ENCODE results near the gene TXNDC2. TPM values are rescaled to one million over a fixed set of nuclear protein-coding genes. Genes with fewer than 3 reads are reported as not detected.

Gene TXNDC2
- total and polyA plus RNA-seq, 9 of the 15 experiments (the other 6 are each of a cell fraction or from before 2014, with no cell fraction given), result 1.2 to 4.9 (median 2.3) TPM

DNA sequence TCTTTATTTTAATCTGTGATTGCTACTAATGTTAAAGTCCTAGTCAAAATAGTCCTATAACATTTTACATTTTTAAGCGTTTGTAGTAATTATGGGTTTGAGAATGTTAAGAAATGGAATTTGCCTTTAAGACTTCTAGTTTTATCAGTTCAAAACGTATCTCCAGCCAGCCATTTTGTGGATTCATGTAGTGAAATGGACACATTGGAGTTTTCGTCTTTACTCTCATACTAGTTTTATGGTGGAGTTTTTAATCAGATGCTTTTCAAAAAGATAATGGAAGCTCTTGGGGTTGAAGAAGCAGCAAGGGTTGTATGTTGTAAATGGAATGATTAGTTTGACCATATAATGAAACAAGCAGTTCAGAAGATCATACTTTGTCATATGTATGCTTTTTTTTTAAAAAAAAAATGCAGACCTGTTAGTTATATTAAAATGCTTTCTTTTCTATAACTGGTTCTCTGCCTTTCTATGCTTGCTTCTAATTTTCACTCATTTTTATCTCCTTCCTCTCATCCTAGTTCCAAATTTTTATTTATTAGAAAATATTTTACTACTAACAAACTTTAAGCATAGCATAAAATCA, 44.6 kb downstream of the TXNDC2 start (continued):
- TF ChIP-seq, protein P1, sequence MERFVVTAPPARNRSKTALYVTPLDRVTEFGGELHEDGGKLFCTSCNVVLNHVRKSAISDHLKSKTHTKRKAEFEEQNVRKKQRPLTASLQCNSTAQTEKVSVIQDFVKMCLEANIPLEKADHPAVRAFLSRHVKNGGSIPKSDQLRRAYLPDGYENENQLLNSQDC (CRISPR knock-in tag; IDR thresholded peaks at IDR 0.05), result 0 out of 2 replicates have a peak, but pooled peaks have one; percentile 35
- peak; percentile 81 for TF ChIP-seq RBM22 (IDR thresholded peaks at IDR 0.05; ENCODE audit: low read depth, low read length, poor library complexity, severe bottlenecking)
- TF ChIP-seq, protein P2, sequence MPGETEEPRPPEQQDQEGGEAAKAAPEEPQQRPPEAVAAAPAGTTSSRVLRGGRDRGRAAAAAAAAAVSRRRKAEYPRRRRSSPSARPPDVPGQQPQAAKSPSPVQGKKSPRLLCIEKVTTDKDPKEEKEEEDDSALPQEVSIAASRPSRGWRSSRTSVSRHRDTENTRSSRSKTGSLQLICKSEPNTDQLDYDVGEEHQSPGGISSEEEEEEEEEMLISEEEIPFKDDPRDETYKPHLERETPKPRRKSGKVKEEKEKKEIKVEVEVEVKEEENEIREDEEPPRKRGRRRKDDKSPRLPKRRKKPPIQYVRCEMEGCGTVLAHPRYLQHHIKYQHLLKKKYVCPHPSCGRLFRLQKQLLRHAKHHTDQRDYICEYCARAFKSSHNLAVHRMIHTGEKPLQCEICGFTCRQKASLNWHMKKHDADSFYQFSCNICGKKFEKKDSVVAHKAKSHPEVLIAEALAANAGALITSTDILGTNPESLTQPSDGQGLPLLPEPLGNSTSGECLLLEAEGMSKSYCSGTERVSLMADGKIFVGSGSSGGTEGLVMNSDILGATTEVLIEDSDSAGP (CRISPR knock-in tag; IDR thresholded peaks at IDR 0.05), result no peak
- TF ChIP-seq HCFC1 (IDR thresholded peaks at IDR 0.05; ENCODE audit: low read depth, low read length), result no peak
- peak in 1 of 3 experiments; percentile 76 for TF ChIP-seq YY1 (IDR thresholded peaks at IDR 0.05; ENCODE audit: borderline replicate concordance in 1 of 3, control insufficient read depth in 1 of 3, extremely low read depth in 1 of 3, insufficient read depth in 3 of 3, insufficient read length in 1 of 3, insufficient replicate concordance in 2 of 3, low read depth in 1 of 3, low read length in 2 of 3)
- peak; percentile 81; the same call in 1 of the 2 replicates for TF ChIP-seq KAT8 (IDR thresholded peaks at IDR 0.05; ENCODE audit: low read depth)
- TF ChIP-seq TCF7L2 (IDR thresholded peaks at IDR 0.05; ENCODE audit: low read depth, low read length), result no peak
- TF ChIP-seq ETV6 (IDR thresholded peaks at IDR 0.05; ENCODE audit: borderline replicate concordance in 1 of 2, low read depth in 2 of 2, low read length in 1 of 2), result no peak
- no peak for TF ChIP-seq ETV6 (CRISPR knock-in tag; IDR thresholded peaks at IDR 0.05; ENCODE audit: borderline replicate concordance)
- no peak for TF ChIP-seq IFI16 (CRISPR knock-in tag; IDR thresholded peaks at IDR 0.05)

All from K562 (cell line).